Activated CD4-positive, alpha-beta T cell treated with anti-CD3 and anti-CD28 coated beads, Interleukin-2, amount 10 ng/mL, durations not matched to agents 7 days and 5 days (primary cell): Measurements from ENCODE around the gene CDX1. TPM values are rescaled to one million over a fixed set of nuclear protein-coding genes. Genes with fewer than 3 reads are reported as not detected.
A peak's percentile ranks its signal among the peaks of the same experiment; 100 is the strongest.

ENCODE experiments used
- CTCF ChIA-PET: fragments of 350-600 bp; sonication (Branson Sonifier 250); formaldehyde crosslinking; loops from one replicate; lab custom pipeline; 2021; ENCODE audit warnings: antibody characterized with exemption; lab: Charles Lee
- POLR2A ChIA-PET: fragments of 350-600 bp; sonication (Branson Sonifier 250); formaldehyde crosslinking; loops from one replicate; lab custom pipeline; 2021; ENCODE audit warnings: antibody characterized with exemption; lab: Charles Lee
- DNase-seq: peaks from one replicate; pipeline ENCODE4 v3.0.0-alpha.2; 2020
- H3K27ac Mint-ChIP-seq: one replicate; pipeline ENCODE4 v1.8.0; 2021; ENCODE audit warnings: mild to moderate bottlenecking, moderate library complexity, mixed read lengths
- H3K27me3 Mint-ChIP-seq: one replicate; pipeline ENCODE4 v1.8.0; 2021; ENCODE audit warnings: mixed read lengths
- H3K36me3 Mint-ChIP-seq: one replicate; pipeline ENCODE4 v1.8.0; 2021; ENCODE audit warnings: low read depth, mixed read lengths
- H3K4me1 Mint-ChIP-seq: one replicate; pipeline ENCODE4 v1.8.0; 2021; ENCODE audit warnings: mixed read lengths
- H3K4me3 Mint-ChIP-seq: one replicate; pipeline ENCODE4 v1.8.0; 2021; ENCODE audit warnings: mild to moderate bottlenecking, moderate library complexity, mixed read lengths
- H3K9me3 Mint-ChIP-seq: one replicate; pipeline ENCODE4 v1.8.0; 2021; ENCODE audit warnings: mixed read lengths
- total RNA-seq, 2 experiments: library from RNA; stranded (reverse); gene quantifications; one replicate each; pipeline ENCODE4 v1.2.3, GENCODE V29; 2021

CDX1 gene
- total RNA-seq, 2 experiments from 2014 or later: not detected

- no peaks in the 10 kb centered on the region for H3K36me3 Mint-ChIP-seq
- ChIA-PET CTCF (interaction anchor here (1.3 kb wide), 1 partner anchor 12 kb away, joined by 3 read pairs; no protein-coding TSS in a partner anchor), POLR2A (no interaction called here)
- no peaks in the 10 kb centered on the region for H3K9me3 Mint-ChIP-seq
- no peak overlapping the region for H3K27ac Mint-ChIP-seq
- peaks cover 5% of the 10 kb centered on the region for H3K4me1 Mint-ChIP-seq
- DNase-seq: no peak
- H3K27me3 Mint-ChIP-seq: no peaks in the 10 kb centered on the region
- H3K4me3 Mint-ChIP-seq: no peak overlapping the region
These were observed 42.4 kb upstream of the CDX1 start for GRCh38 chr5:150124111-150124557.

DNA sequence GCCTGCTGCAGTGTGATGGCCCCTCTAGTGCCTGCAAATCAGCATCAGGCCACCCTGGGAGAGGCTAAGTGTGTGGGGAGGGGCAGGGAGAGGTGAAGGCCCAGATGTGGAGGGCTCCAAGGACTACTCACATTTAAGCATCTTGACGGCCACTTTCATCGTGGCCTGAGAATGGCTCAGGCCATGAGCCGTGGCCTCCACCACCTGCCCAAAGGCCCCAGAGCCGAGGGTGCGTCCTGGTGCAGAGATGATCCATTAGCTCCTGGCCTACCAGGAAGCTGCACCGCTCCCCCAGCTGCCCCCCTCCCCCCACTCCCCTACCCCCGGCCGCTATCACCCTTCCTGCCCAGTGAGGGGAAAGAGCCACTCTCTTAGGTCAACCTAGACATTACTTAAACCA, 42.0 kb upstream of the CDX1 start:
- no peak overlapping the region for H3K27ac Mint-ChIP-seq
- H3K4me3 Mint-ChIP-seq: no peak overlapping the region
- H3K4me1 Mint-ChIP-seq: peaks cover 5% of the 10 kb centered on the region
- CTCF ChIA-PET: no interaction called here
- no peaks in the 10 kb centered on the region for H3K9me3 Mint-ChIP-seq
- no peaks in the 10 kb centered on the region for H3K27me3 Mint-ChIP-seq
- H3K36me3 Mint-ChIP-seq: no peaks in the 10 kb centered on the region
- no peak for DNase-seq
- POLR2A ChIA-PET: no interaction called here

DNA sequence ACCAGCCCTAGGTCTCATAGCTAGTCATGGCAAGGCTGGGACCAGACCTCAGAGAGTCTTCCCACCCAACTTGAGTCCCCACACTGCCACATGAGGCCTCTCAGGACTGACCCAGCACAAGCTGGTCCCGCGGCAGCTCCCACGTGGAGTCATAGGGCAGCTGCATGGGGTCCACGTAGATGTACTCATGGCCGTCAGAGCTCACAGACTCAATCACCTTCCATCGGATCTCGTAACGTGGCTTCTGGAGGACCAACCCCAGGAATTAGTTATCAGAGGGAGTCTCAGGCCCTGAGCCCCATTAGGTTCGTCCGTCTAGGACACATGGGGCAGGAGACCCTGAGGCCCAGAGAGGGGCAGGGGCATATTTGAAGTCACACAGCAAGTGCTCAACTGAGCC, 41.2 kb upstream of the CDX1 start:
- ChIA-PET CTCF (interaction anchor here (1.0 to 1.1 kb wide), 2 partner anchors 8 to 17 kb away, joined by 3 read pairs; no protein-coding TSS in a partner anchor), POLR2A (no interaction called here)
- Mint-ChIP-seq H3K36me3 (no peaks in the 10 kb centered on the region), H3K4me1 (peaks cover 5% of the 10 kb centered on the region), H3K9me3 (no peaks in the 10 kb centered on the region), H3K27me3 (no peaks in the 10 kb centered on the region), H3K4me3 (no peak overlapping the region), H3K27ac (no peak overlapping the region)
- no peak for DNase-seq

- Mint-ChIP-seq H3K9me3 (no peaks in the 10 kb centered on the region), H3K36me3 (no peaks in the 10 kb centered on the region), H3K27ac (no peak overlapping the region), H3K27me3 (no peaks in the 10 kb centered on the region), H3K4me3 (no peak overlapping the region), H3K4me1 (peaks cover 5% of the 10 kb centered on the region)
- POLR2A ChIA-PET: no interaction called here
- DNase-seq: no peak
- CTCF ChIA-PET: interaction anchor here (1.0 to 1.9 kb wide), 4 partner anchors 8 to 82 kb away, joined by 3 to 6 read pairs (median 4); no protein-coding TSS in a partner anchor
These were observed 40.2 kb upstream of the CDX1 start for GRCh38 chr5:150126199-150126920.

- no peaks in the 10 kb centered on the region for H3K27me3 Mint-ChIP-seq
These were observed 39.7 kb upstream of the CDX1 start for GRCh38 chr5:150126921-150127265.

GRCh38 chr5:150129454-150129812, 37.1 kb upstream of the CDX1 start:
- ChIA-PET CTCF (interaction anchor here (0.6 to 2.0 kb wide), 6 partner anchors 16 to 609 kb away, joined by 3 to 6 read pairs (median 4); no protein-coding TSS in a partner anchor), POLR2A (no interaction called here)
- Mint-ChIP-seq H3K9me3 (no peaks in the 10 kb centered on the region), H3K36me3 (no peaks in the 10 kb centered on the region), H3K4me3 (no peak overlapping the region), H3K27ac (no peak overlapping the region), H3K4me1 (no peaks in the 10 kb centered on the region), H3K27me3 (no peaks in the 10 kb centered on the region)
- DNase-seq: no peak

More at GRCh38 chr5:150126921-150127265, 39.7 kb upstream of the CDX1 start:
- CTCF ChIA-PET: interaction anchor here (1.1 to 1.9 kb wide), 3 partner anchors 9 to 91 kb away, joined by 3 to 6 read pairs (median 4); no protein-coding TSS in a partner anchor
- Mint-ChIP-seq H3K4me3 (no peak overlapping the region), H3K9me3 (no peaks in the 10 kb centered on the region), H3K36me3 (no peaks in the 10 kb centered on the region), H3K27ac (no peak overlapping the region), H3K4me1 (peaks cover 4% of the 10 kb centered on the region)
- POLR2A ChIA-PET: no interaction called here
- DNase-seq: no peak

DNA sequence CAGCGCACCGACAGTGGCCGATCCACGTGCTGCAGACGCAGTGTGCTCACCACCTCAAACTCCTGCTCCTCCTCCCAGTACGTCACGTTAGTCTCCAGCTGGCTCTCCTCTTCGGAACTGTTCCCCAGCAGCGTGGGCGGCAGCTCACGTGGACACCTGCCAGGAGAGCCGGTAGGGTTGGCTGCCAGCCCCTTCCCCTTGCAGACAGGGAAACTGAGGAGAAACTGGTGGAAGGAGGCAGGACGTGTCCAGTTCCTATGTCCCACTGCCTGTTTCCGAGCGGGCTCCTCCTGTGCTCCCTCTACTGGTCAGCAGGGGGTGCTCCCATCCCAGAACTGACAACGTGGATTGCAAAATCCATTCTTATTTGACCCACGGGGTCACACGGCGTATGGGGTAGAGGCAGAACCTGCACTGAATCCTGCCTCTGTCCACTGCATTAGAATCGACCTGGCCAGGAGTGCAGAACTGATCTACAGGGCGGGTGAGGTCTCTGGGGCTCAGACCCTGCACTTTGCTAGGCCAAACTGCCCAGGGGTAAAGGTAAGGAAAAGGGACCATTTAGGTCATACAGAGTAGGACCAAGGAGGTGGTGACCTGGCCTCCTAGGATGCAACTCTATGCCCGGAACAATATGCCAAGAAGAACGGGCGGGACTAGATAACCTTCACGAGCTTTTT, 36.6 kb upstream of the CDX1 start:
- Mint-ChIP-seq H3K36me3 (no peaks in the 10 kb centered on the region), H3K4me3 (no peak overlapping the region), H3K27ac (no peak overlapping the region), H3K4me1 (no peaks in the 10 kb centered on the region), H3K9me3 (no peaks in the 10 kb centered on the region), H3K27me3 (no peaks in the 10 kb centered on the region)
- DNase-seq: peak; percentile 65
- CTCF ChIA-PET: interaction anchor here (0.7 to 2.3 kb wide), 13 partner anchors 8 to 88 kb away, joined by 3 to 10 read pairs (median 4); no protein-coding TSS in a partner anchor
- POLR2A ChIA-PET: no interaction called here

DNA sequence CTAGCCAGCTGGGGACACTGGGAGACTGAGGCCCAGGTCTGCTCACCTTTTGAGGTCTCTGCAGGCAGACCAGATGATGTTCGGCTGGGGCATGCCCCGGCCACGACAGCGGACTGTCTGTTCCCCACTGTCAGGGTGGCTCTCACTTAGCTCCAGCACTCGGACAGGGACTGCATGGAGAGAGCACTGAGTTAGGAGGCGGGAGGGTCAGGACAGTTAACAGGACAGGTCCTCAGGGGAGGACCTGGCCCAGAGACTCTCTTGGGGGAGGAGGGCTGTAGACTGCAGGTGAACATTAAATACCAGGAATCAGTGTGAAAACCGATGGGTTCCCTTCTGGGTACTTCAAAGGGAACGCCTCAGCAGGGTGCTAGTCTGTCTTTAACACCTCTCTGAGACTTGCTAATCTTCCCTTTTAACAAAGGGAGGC, 36.1 kb upstream of the CDX1 start:
- Mint-ChIP-seq H3K4me1 (no peaks in the 10 kb centered on the region), H3K27ac (no peak overlapping the region), H3K36me3 (no peaks in the 10 kb centered on the region), H3K4me3 (no peak overlapping the region), H3K27me3 (no peaks in the 10 kb centered on the region), H3K9me3 (no peaks in the 10 kb centered on the region)
- ChIA-PET POLR2A (no interaction called here), CTCF (interaction anchor here (1.0 to 2.3 kb wide), 11 partner anchors 8 to 87 kb away, joined by 3 to 10 read pairs (median 4); no protein-coding TSS in a partner anchor)
- no peak for DNase-seq

DNA sequence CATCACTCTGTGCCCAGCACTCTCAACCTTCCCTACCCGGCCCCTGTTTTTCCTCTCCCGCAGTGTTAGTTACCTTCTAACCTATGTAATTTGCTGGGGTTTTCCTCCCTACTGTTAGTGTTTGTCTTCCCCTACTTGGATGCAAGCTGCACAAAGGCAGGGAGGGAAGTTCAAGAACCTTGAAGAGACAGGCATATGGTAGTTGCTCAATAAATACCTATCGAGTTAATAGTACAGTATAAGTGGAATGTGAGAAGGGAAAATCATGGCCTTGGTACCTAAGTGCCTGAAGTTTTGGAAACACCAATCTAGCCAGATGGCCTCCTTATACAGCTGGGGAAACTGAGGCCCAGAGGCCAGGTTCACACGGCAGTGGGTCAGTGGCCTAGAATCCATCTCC, 35.1 kb upstream of the CDX1 start:
- no peak overlapping the region for H3K4me3 Mint-ChIP-seq
- H3K4me1 Mint-ChIP-seq: no peaks in the 10 kb centered on the region
- POLR2A ChIA-PET: no interaction called here
- DNase-seq: no peak
- H3K27me3 Mint-ChIP-seq: no peaks in the 10 kb centered on the region
- H3K36me3 Mint-ChIP-seq: no peaks in the 10 kb centered on the region
- CTCF ChIA-PET: interaction anchor here (0.8 to 2.3 kb wide), 6 partner anchors 9 to 172 kb away, joined by 3 to 10 read pairs (median 4); no protein-coding TSS in a partner anchor
- no peak overlapping the region for H3K27ac Mint-ChIP-seq
- H3K9me3 Mint-ChIP-seq: no peaks in the 10 kb centered on the region

DNA sequence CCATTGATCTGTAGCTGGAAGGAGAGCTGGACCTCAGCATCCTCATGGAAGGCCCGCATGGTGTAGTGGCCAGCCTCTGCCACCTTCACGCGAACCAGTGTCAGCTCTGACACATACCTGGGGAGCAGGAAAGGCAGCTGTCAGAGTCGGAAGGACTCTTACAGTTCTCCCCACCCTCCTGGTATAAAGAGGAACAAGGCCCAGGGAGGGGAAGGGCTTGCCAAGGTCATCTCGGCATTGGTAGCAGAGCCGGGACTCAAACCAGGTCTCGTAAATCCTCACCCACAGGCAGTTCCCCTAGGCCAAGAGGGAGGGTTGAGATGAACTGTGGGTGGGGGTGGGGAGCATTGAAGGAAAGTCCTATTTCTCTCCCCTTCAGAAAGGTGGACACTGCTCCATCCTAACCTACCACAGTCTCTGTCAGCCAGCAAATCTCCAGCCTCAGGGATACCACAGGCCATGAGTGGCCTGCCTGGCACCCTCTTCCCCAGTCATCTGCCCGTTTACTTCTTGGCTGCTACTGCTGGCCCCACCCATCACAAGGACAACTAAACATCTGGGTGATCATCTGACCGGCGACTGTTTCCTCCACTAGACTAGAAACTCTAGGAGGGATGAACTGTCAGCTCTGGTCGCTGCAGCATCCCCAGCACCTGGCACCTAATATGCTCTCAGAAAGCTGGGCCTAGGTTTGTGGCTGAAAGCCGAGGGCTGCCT, 34.4 kb upstream of the CDX1 start:
- no peaks in the 10 kb centered on the region for H3K36me3 Mint-ChIP-seq
- no peaks in the 10 kb centered on the region for H3K4me1 Mint-ChIP-seq
- no peaks in the 10 kb centered on the region for H3K9me3 Mint-ChIP-seq
- no peak overlapping the region for H3K27ac Mint-ChIP-seq
- no peaks in the 10 kb centered on the region for H3K27me3 Mint-ChIP-seq
- DNase-seq: no peak
- no peak overlapping the region for H3K4me3 Mint-ChIP-seq
- ChIA-PET CTCF (interaction anchor here (1.8 to 2.3 kb wide), 4 partner anchors 10 to 86 kb away, joined by 4 to 10 read pairs (median 5); no protein-coding TSS in a partner anchor), POLR2A (no interaction called here)

- ChIA-PET POLR2A (no interaction called here), CTCF (interaction anchor here (1.8 to 2.3 kb wide), 2 partner anchors 12 to 85 kb away, joined by 5 to 10 read pairs; no protein-coding TSS in a partner anchor)
- H3K36me3 Mint-ChIP-seq: no peaks in the 10 kb centered on the region
- no peaks in the 10 kb centered on the region for H3K4me1 Mint-ChIP-seq
- no peaks in the 10 kb centered on the region for H3K27me3 Mint-ChIP-seq
- H3K9me3 Mint-ChIP-seq: no peaks in the 10 kb centered on the region
- no peak overlapping the region for H3K4me3 Mint-ChIP-seq
- no peak for DNase-seq
- H3K27ac Mint-ChIP-seq: no peak overlapping the region
These were observed 33.8 kb upstream of the CDX1 start for GRCh38 chr5:150132740-150133139.

- CTCF ChIA-PET: interaction anchor here (1.8 kb wide), 1 partner anchor 11 kb away, joined by 5 read pairs; no protein-coding TSS in a partner anchor
- POLR2A ChIA-PET: no interaction called here
- H3K9me3 Mint-ChIP-seq: no peaks in the 10 kb centered on the region
- H3K4me3 Mint-ChIP-seq: no peak overlapping the region
- H3K4me1 Mint-ChIP-seq: no peaks in the 10 kb centered on the region
- H3K27me3 Mint-ChIP-seq: no peaks in the 10 kb centered on the region
- H3K36me3 Mint-ChIP-seq: no peaks in the 10 kb centered on the region
- no peak overlapping the region for H3K27ac Mint-ChIP-seq
- no peak for DNase-seq
These were observed 32.9 kb upstream of the CDX1 start for GRCh38 chr5:150133581-150134197.
